HFFc6 (cell line): ENCODE data around the gene GHR. TPM values are rescaled to one million over a fixed set of nuclear protein-coding genes. Genes with fewer than 3 reads are reported as not detected.
A peak's percentile ranks its signal among the peaks of the same experiment; 100 is the strongest.
"Not testable (repeated sequence)": the region's sequence is repeated elsewhere in the genome, so short reads cannot be mapped to it uniquely, and the experiment has no call there.

Experiments used
- DNase-seq: peaks from one replicate; pipeline ENCODE4 v3.0.0-alpha.2; 2018
- H3K27ac Mint-ChIP-seq: 2 replicates; pipeline ENCODE4 v1.8.0; 2020; ENCODE audit warnings: mild to moderate bottlenecking, mixed read lengths
- H3K27me3 Mint-ChIP-seq: 2 replicates; pipeline ENCODE4 v1.8.0; 2021; ENCODE audit warnings: mild to moderate bottlenecking, moderate library complexity, mixed read lengths; ENCODE audit not compliant: insufficient read depth
- H3K36me3 Mint-ChIP-seq: 2 replicates; pipeline ENCODE4 v1.8.0; 2021; ENCODE audit warnings: low read depth, mixed read lengths
- H3K4me1 Mint-ChIP-seq: 2 replicates; pipeline ENCODE4 v1.8.0; 2020; ENCODE audit warnings: low read depth, mixed read lengths
- H3K4me3 Mint-ChIP-seq: 2 replicates; pipeline ENCODE4 v1.8.0; 2020; ENCODE audit warnings: mild to moderate bottlenecking, moderate library complexity, mixed read lengths
- H3K9me3 Mint-ChIP-seq: 2 replicates; pipeline ENCODE4 v1.8.0; 2020; ENCODE audit warnings: mild to moderate bottlenecking, mixed read lengths
- CTCF ChIP-seq: fragments of 200-600 bp; sonication (generic); IDR thresholded peaks from 2 replicates; pipeline ENCODE4 v1.5.0; 2021; ENCODE audit warnings: antibody characterized with exemption, mild to moderate bottlenecking
- total RNA-seq, 6 experiments: library from RNA; stranded (reverse); fragmentation: NEBNext Ultra II Directional; extraction: Animal tissue kit (Norgen Biotek cat#: 25700); gene quantifications; 2 replicates in 1 of 6; 3 replicates in 5 of 6; pipeline ENCODE4 v1.2.3, GENCODE V29; 2021

GHR gene
- total RNA-seq, 6 experiments from 2014 or later = 1.3 to 2.1 (median 1.6) TPM

DNA sequence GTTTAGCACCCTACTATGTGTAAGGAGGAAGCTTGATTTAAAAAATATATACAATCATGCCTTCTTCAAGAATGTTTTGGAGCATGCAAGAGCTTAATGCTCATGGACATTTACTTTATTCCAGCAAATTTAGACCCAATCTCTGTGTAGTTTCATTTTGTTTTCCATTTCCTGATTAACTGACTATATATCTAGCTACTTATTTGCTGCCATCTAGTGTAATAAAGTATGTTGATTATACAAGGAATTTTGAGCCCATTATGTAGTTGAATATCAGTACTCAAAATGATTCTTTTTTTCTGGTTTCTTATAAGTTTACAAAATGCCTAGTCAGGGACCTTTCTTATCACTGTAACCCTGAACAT lies 233.4 kb downstream of the GHR start:
- Mint-ChIP-seq H3K4me3 (peak overlapping the region; percentile 52), H3K27ac (no peak overlapping the region), H3K27me3 (no peaks in the 10 kb centered on the region), H3K9me3 (peaks cover 4% of the 10 kb centered on the region; the same call in 1 of the 2 replicates), H3K4me1 (peaks cover 7% of the 10 kb centered on the region; the same call in 1 of the 2 replicates), H3K36me3 (no peaks in the 10 kb centered on the region)
- TF ChIP-seq CTCF = peak; percentile 27; the same call in 1 of the 2 replicates
- DNase-seq = no peak

- not testable (repeated sequence) for DNase-seq, H3K36me3 Mint-ChIP-seq, H3K27me3 Mint-ChIP-seq, H3K27ac Mint-ChIP-seq, H3K4me1 Mint-ChIP-seq, H3K9me3 Mint-ChIP-seq, H3K4me3 Mint-ChIP-seq
Measured at GRCh38 chr5:42659869-42660268, 236.6 kb downstream of the GHR start.

DNA sequence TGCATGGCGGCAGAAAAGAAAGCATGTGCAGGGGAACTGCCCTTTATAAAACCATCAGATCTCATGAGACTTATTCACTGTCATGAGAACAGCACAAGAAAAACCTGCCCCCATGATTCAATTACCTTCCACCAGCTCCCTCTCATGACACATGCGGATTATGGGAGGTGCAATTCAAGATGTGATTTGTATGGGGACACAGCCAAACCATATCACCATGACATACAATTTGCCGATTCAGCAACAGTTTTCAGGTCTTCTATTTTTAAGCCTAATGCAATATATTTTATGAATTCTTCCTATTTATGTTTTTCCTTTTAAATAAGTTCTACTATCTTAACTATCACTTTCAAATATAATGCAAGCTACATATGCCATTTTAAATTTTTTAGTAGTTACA lies 242.6 kb downstream of the GHR start:
- H3K36me3 Mint-ChIP-seq = no peaks in the 10 kb centered on the region
- H3K4me1 Mint-ChIP-seq = no peaks in the 10 kb centered on the region
- DNase-seq = no peak
- H3K27me3 Mint-ChIP-seq = no peaks in the 10 kb centered on the region; the same call in 1 of the 2 replicates
- H3K27ac Mint-ChIP-seq = no peak overlapping the region
- H3K4me3 Mint-ChIP-seq = no peak overlapping the region
- TF ChIP-seq CTCF = no peak
- peaks cover 1% of the 10 kb centered on the region for H3K9me3 Mint-ChIP-seq

GRCh38 chr5:42666869-42667268 lies 243.6 kb downstream of the GHR start:
- no peak overlapping the region for H3K4me3 Mint-ChIP-seq
- no peaks in the 10 kb centered on the region; the same call in 1 of the 2 replicates for H3K9me3 Mint-ChIP-seq
- H3K36me3 Mint-ChIP-seq = no peaks in the 10 kb centered on the region; the same call in 1 of the 2 replicates
- H3K27ac Mint-ChIP-seq = no peak overlapping the region
- DNase-seq = no peak
- no peaks in the 10 kb centered on the region; the same call in 1 of the 2 replicates for H3K27me3 Mint-ChIP-seq
- no peak for TF ChIP-seq CTCF
- no peaks in the 10 kb centered on the region for H3K4me1 Mint-ChIP-seq

DNA sequence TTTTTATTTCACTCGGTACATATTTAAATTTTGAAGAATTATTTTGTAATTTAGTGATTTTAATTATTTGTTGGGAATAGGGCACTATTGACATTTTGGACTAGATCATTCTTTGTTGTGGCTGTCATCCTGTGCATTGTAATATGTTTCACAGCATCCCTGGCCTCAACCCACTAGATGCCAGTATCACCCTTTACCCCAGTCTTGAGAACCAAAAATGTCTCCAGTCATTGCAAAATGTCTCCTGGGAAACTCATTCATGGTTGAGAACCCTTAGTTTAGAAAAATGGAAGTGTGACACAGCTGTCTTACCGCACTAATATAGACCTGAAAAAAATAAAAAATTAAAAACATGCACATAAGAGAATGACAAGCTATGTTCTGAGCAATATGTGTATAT lies 245.0 kb downstream of the GHR start:
- Mint-ChIP-seq H3K9me3 (no peaks in the 10 kb centered on the region; the same call in 1 of the 2 replicates), H3K36me3 (no peaks in the 10 kb centered on the region; the same call in 1 of the 2 replicates), H3K27ac (no peak overlapping the region), H3K4me1 (no peaks in the 10 kb centered on the region), H3K4me3 (no peak overlapping the region), H3K27me3 (no peaks in the 10 kb centered on the region)
- DNase-seq = no peak
- no peak for TF ChIP-seq CTCF

DNA sequence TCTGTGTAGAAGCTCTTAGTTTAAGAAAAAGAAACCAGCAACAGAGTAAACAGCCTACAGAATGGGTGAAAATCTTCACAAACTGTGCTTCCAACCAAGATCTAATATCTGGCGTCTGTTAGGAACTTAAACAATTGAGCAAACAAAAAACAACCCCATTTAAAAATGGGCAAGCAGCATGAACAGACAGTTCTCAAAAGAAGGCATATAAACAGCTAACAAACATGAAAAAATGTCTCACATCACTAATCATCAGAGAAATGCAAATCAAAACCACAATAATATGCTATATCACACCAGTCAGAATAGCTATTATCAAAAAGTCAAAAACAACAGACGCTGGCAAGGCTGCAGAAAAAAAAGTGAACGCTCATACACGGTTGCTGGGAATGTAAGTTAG lies 249.7 kb downstream of the GHR start:
- Mint-ChIP-seq H3K27me3 (no peaks in the 10 kb centered on the region), H3K4me3 (no peak overlapping the region), H3K4me1 (no peaks in the 10 kb centered on the region), H3K9me3 (no peaks in the 10 kb centered on the region; the same call in 1 of the 2 replicates), H3K27ac (no peak overlapping the region), H3K36me3 (no peaks in the 10 kb centered on the region; the same call in 1 of the 2 replicates)
- TF ChIP-seq CTCF = no peak
- no peak for DNase-seq
